GM23248 (cell line): Measurements from ENCODE around the gene ALG1.

Experiments
- EZH2 ChIP-seq: fragments of 200-600 bp; sonication (generic); IDR thresholded peaks from 2 replicates; pipeline ENCODE4 v1.6.1; 2018; ENCODE audit warnings: antibody characterized with exemption, mild to moderate bottlenecking; ENCODE audit not compliant: insufficient read depth, poor library complexity, severe bottlenecking
- EZH2phosphoT487 ChIP-seq: fragments of 200-600 bp; sonication (generic); IDR thresholded peaks from 2 replicates; pipeline ENCODE4 v1.6.1; 2018; ENCODE audit warnings: antibody characterized with exemption, moderate library complexity, mild to moderate bottlenecking, low read depth; ENCODE audit not compliant: insufficient read depth

- no peak for TF ChIP-seq EZH2
- TF ChIP-seq EZH2phosphoT487 = no peak
Observed at GRCh38 chr16:5044011-5044540, 27.6 kb upstream of the ALG1 start.
